Endothelial cell of umbilical vein (primary cell): ENCODE results near the gene CRAT.

Experiments used
- CTCF ChIP-seq, 2 donors: IDR thresholded peaks; 1 replicate in 1 of 2; 2 replicates in 1 of 2; pipeline ENCODE4 v1.5.1; 2011; ENCODE audit warnings: low read length in 2 of 2, mild to moderate bottlenecking in 2 of 2, moderate library complexity in 2 of 2, control low read depth in 1 of 2, inconsistent platforms in 1 of 2, low read depth in 1 of 2; ENCODE audit not compliant: insufficient read depth in 1 of 2; ENCODE audit errors: extremely low read depth in 1 of 2
- EZH2 ChIP-seq: IDR thresholded peaks from 2 replicates; pipeline ENCODE4 v1.6.1; 2012; ENCODE audit warnings: borderline replicate concordance, low read depth, mild to moderate bottlenecking, moderate library complexity, low read length, inconsistent platforms; ENCODE audit not compliant: severe bottlenecking
- GATA2 ChIP-seq: IDR thresholded peaks from 2 replicates; pipeline ENCODE4 v1.7.0; 2011; ENCODE audit warnings: low read depth, mild to moderate bottlenecking, moderate library complexity, mixed read lengths, low read length; ENCODE audit not compliant: insufficient read length, insufficient read depth
- MAX ChIP-seq: IDR thresholded peaks from 2 replicates; pipeline ENCODE4 v1.6.1; 2011; ENCODE audit not compliant: insufficient read depth, insufficient read length
- POLR2A ChIP-seq: IDR thresholded peaks from 2 replicates; pipeline ENCODE4 v1.6.1; 2012; ENCODE audit warnings: low read depth, mild to moderate bottlenecking, control low read depth, low read length
- POLR2AphosphoS5 ChIP-seq: IDR thresholded peaks from 2 replicates; pipeline ENCODE4 v1.6.1; 2012; ENCODE audit warnings: low read depth, mild to moderate bottlenecking, control low read depth, low read length, moderate library complexity; ENCODE audit not compliant: insufficient read depth

DNA sequence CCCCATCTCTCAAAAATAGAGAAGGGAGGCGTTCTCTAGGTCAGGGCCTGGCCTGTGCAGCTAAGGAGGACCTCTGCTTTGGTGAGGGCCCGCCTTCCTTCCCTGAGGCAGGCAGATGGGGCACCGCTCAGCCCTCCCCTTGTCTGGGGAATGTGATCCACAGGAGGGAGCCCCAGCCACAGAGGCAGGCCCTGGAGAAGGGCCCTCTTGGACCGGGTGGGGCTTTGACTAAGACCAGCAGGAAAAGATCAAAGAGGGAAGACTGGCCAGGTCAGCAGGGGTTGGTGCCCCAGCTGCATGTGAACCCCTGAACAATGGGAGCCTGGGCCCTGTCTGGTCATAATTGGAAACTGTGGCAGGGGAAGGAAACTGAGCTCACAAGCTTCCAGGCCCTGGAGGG, 22.5 kb upstream of the CRAT start:
- TF ChIP-seq CTCF (IDR thresholded peaks at IDR 0.05; ENCODE audit: extremely low read depth in 1 of 2, insufficient read depth in 1 of 2, low read depth in 1 of 2, low read length in 2 of 2) (no peak), POLR2A (no peak), EZH2 (no peak), MAX (no peak), POLR2AphosphoS5 (no peak), GATA2 (no peak)
